HG02610 (cell line): ENCODE results near the gene OR10G7.
"Not testable (repeated sequence)": the region's sequence is repeated elsewhere in the genome, so short reads cannot be mapped to it uniquely, and the experiment has no call there.

Experiments used
- ATAC-seq: cut with Tn5 transposase; IDR thresholded peaks from one replicate; pipeline ENCODE4 v1.9.1; 2021; ENCODE audit warnings: mild to moderate bottlenecking, moderate library complexity; ENCODE audit not compliant: unreplicated experiment

OR10G7 gene

DNA sequence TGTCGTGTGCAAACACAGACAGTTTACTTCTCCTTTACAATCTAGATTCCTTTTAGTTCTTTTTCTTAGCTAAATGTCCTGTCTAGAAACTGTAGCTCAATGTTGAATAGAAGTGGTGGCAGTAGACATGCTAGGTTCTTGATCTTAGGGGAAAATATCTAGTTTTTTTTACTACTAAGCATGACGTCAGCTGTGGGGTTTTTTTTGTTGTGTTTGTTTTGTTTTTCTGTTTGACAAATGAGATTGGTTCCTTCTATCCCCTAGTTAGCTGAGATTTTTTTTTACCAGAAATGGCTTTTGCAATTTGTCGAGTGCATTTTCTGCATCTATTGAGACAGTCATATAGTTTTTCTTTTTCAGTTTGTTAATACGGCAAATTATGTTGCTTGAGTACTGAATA is 2.3 kb upstream of the OR10G7 start:
- no peak for ATAC-seq

DNA sequence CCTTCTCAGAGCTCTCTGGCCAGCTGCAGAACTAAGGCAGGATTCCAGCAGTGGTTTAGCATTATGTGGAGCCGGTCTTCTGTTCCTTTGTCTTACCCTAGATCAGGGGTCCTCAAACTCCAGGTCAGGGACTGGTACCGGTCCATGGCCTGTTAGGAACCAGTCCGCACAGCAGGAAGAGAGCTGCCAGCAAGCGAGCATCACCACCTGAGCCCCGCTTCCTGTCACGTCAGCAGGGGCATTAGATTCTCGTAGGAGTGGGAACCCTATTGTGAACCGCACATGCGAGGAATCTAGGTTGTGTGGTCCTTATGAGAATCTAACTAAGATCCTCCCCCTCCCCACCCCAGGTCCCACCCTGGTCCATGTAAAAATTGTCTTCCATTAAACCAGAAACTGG is 1.6 kb downstream of the OR10G7 start:
- ATAC-seq: no peak

DNA sequence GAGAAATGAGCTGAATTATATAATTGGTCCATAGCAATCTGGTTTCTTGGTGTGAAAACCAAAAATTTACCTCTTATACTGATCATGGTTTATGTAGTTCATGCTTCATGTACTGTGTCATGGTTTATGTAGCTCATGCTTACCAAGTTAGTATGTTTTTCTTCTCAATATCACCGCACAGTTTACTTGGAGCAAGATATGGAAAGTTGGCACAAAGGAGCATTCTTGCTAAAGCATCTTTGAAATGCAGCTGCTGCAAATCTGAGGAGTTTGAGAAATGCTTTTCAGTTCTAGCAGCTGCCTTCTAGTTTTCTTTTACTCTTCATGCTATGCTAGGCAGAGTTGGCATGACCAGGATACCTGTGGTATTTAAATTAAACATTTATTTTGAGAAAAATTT is 4.5 kb downstream of the OR10G7 start:
- ATAC-seq: no peak

DNA sequence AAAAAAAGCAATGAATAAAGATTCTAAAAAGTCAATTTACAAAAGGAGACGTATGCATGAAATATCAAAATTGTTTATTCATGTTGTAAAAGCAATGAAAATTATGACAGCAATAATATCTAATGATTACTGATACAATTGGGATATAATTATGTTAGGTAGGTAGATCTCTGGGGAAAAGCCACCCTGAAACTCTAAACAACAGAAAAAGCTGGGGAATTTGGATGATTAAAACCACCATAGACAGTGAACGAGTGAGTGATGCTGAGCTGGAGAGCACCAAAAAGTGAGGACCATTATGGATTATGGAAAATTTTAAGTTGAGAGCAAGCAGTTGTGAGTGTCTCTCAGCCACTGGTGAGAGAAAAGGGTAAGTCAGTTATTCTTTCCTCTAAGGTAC is 14.6 kb downstream of the OR10G7 start, which contains the start of gene OR10G8:
Gene OR10G8, plus strand, starts transcription at position 301 of the 400 bp plus-strand sequence. CDS start 2,825 bp downstream, outside the sequence.
- ATAC-seq: no peak

DNA sequence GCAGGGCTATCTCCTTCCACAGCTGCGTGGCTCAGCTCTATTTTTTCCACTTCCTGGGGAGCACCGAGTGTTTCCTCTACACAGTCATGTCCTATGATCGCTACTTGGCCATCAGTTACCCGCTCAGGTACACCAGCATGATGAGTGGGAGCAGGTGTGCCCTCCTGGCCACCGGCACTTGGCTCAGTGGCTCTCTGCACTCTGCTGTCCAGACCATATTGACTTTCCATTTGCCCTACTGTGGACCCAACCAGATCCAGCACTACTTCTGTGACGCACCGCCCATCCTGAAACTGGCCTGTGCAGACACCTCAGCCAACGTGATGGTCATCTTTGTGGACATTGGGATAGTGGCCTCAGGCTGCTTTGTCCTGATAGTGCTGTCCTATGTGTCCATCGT is 25.3 kb downstream of the OR10G7 start:
- not testable (repeated sequence) for ATAC-seq

DNA sequence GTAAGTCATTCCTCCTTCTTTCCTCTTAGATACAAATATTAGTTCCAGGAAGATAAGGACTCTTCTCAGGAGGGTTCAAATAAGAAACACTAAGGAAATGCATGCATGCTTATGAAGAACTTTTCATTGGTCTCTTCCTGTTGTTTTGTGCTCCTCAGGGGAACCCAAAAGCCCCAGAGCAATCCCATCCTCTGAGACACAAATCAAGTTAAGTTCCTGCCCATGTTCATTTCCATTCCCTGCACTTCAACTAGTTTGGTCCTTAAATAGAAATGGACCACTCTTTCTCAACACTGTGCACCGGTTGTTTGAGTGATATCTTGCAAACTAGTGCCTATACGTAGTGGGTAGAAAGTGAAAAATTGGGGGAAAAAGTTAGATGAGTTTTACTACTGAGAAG is 28.4 kb downstream of the OR10G7 start, which contains the start of gene OR10G4:
Gene OR10G4, plus strand, starts transcription at position 301 of the 400 bp plus-strand sequence. CDS start 2,578 bp downstream, outside the sequence.
- ATAC-seq: no peak

DNA sequence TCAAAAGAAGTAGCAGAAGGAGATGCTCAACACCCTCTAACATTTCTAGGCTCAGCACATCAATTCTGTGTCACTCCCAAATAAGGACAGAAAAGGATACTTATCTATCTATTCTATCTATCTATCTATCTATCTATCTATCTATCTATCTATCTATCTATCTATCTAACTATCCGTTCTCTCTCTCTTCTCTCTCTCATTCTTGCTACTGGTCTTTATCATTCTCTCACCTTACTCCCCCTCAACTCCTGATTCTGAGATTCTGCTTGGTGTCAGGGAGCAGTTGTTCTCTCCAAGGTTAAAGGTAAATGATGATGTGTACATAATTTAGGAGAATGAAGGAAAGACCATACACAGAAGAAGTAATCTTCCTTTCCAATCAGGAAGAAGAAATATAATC is 46.0 kb downstream of the OR10G7 start, which contains the start of gene OR10G6:
Gene OR10G6, minus strand, starts transcription at position 43 of the 400 bp plus-strand sequence. Its CDS starts 0 bp downstream, at position 43.
- ATAC-seq: no peak
